Measurements from ENCODE around the gene NEGR1. TPM values are rescaled to one million over a fixed set of nuclear protein-coding genes. Genes with fewer than 3 reads are reported as not detected.

Gene NEGR1
- total RNA-seq, 6 donors from 2014 or later = 3.1 to 14.7 (median 8.9) TPM

DNA sequence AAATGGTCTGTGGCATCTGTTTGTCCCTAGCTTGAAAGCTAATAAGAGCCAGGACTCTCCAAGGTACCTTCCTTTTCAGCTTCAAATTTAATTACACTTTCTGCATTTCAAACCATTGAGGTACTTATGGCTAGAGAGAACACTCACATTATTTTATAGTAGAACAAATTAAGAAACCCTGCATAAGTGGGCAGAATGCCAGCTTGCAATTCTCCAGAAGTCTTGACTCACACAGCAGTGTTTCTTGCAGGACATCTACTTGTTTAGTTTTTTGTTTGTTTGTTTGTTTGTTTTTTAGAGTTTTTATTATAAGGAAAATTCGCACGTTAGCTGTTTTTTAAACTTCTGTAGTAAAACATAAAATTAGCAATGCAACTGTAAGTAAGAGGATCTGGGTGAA, 397.2 kb downstream of the NEGR1 start:
- DNase-seq (peak in 1 of 2 donors; percentile 21), ATAC-seq (ENCODE audit: low FRiP score in 2 of 2) (no peak)
- TF ChIP-seq EP300 (IDR thresholded peaks at IDR 0.05) (no peak), POLR2A (IDR thresholded peaks at IDR 0.05) (no peak), POLR2AphosphoS5 (IDR thresholded peaks at IDR 0.05) (no peak)
- TF ChIP-seq, protein P1, sequence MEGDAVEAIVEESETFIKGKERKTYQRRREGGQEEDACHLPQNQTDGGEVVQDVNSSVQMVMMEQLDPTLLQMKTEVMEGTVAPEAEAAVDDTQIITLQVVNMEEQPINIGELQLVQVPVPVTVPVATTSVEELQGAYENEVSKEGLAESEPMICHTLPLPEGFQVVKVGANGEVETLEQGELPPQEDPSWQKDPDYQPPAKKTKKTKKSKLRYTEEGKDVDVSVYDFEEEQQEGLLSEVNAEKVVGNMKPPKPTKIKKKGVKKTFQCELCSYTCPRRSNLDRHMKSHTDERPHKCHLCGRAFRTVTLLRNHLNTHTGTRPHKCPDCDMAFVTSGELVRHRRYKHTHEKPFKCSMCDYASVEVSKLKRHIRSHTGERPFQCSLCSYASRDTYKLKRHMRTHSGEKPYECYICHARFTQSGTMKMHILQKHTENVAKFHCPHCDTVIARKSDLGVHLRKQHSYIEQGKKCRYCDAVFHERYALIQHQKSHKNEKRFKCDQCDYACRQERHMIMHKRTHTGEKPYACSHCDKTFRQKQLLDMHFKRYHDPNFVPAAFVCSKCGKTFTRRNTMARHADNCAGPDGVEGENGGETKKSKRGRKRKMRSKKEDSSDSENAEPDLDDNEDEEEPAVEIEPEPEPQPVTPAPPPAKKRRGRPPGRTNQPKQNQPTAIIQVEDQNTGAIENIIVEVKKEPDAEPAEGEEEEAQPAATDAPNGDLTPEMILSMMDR (IDR thresholded peaks at IDR 0.05) = no peak
- no peak overlapping the region for H3K4me3 ChIP-seq
- H3K27me3 ChIP-seq = no peaks in the 10 kb centered on the region
- 75 to 76% methylated on average over 2 of the region's 2 CpGs for WGBS, 2 donors
- peaks cover 0 to 8% (median 0%) of the 10 kb centered on the region in 4 donors for H3K4me1 ChIP-seq
- H3K36me3 ChIP-seq = no peaks in the 10 kb centered on the region
- H3K27ac ChIP-seq = no peak overlapping the region
- no peaks in the 10 kb centered on the region for H3K9me3 ChIP-seq

DNA sequence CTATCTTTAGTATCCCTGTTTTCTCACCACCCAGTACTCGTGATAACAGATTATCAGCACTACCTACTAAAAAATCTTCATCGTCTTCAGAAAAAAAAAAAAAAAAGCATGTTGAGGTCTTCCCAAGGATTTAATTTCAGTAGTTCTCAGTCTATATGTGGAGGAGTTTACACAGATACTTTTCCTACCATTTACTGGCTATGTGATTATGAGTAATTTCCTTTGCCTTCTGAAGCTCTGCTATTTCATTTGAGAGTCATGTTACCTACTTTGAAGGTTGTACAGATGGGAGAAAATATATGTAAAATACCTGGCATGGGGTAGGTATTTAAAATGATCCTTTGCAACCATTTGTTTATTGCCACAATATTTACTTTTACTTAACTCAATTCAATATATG, 399.7 kb downstream of the NEGR1 start:
- H3K9me3 ChIP-seq = no peaks in the 10 kb centered on the region
- TF ChIP-seq POLR2A (IDR thresholded peaks at IDR 0.05) = no peak
- TF ChIP-seq, protein P1 (IDR thresholded peaks at IDR 0.05) = no peak
- TF ChIP-seq EP300 (IDR thresholded peaks at IDR 0.05) = no peak
- TF ChIP-seq POLR2AphosphoS5 (IDR thresholded peaks at IDR 0.05) = no peak
- no peak overlapping the region for H3K4me3 ChIP-seq
- DNase-seq (no peak), ATAC-seq (ENCODE audit: low FRiP score in 2 of 2) (no peak)
- H3K27me3 ChIP-seq = no peaks in the 10 kb centered on the region
- no peaks in the 10 kb centered on the region for H3K36me3 ChIP-seq
- 41 to 42% methylated on average over 2 of the region's 2 CpGs for WGBS, 2 donors
- H3K4me1 ChIP-seq = peaks cover 0 to 8% (median 0%) of the 10 kb centered on the region in 4 donors
- no peak overlapping the region for H3K27ac ChIP-seq

DNA sequence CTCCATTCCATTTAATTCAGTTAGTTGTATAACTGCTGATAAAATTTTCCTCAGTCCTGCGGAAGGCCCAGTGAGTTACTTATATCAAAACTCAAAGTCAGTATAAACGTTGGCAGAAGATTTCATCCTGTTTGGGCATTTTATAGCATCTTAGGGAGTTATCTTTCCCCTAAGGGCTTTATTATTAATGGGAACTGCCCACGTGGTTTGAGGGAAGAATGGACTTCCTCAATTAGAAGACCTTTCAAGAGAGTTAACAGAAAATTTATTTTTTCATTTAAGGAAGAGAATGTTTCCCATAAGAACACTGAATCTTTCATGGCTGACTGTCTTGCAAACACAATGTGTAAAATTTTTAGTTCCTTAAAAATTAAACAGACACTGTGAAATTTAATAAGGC, 400.1 kb downstream of the NEGR1 start:
- TF ChIP-seq, protein P1 (IDR thresholded peaks at IDR 0.05) = no peak
- TF ChIP-seq POLR2AphosphoS5 (IDR thresholded peaks at IDR 0.05) (no peak), EP300 (IDR thresholded peaks at IDR 0.05) (no peak), POLR2A (IDR thresholded peaks at IDR 0.05) (no peak)
- H3K27ac ChIP-seq = no peak overlapping the region
- peaks cover 0 to 8% (median 0%) of the 10 kb centered on the region in 4 donors for H3K4me1 ChIP-seq
- 25 to 39% methylated on average over 3 of the region's 3 CpGs for WGBS, 2 donors
- no peaks in the 10 kb centered on the region for H3K27me3 ChIP-seq
- H3K36me3 ChIP-seq = no peaks in the 10 kb centered on the region
- H3K9me3 ChIP-seq = no peaks in the 10 kb centered on the region
- DNase-seq (no peak), ATAC-seq (ENCODE audit: low FRiP score in 2 of 2) (no peak)
- no peak overlapping the region for H3K4me3 ChIP-seq

DNA sequence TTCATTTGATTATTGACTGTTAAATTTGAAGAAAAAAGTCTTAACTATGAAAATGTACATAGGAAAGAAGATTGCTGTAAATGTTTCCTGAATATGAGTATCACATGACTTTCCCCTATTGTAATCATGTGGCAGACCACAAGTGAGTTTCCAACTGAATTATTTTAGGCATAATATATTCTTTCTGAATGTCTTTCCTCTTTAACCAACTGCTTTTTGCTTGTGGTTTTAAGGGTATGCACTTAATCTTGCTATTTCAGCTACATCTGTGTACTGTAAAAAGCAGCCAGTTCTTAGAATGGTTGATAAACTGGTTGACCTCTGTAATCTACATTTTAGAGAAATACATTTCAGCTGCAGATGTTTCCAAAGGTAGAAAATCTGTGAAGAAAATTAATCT, 400.7 kb downstream of the NEGR1 start:
- no peaks in the 10 kb centered on the region for H3K9me3 ChIP-seq
- H3K4me3 ChIP-seq = no peak overlapping the region
- no peaks in the 10 kb centered on the region for H3K36me3 ChIP-seq
- peaks cover 0 to 8% (median 0%) of the 10 kb centered on the region in 4 donors for H3K4me1 ChIP-seq
- ATAC-seq (ENCODE audit: low FRiP score in 2 of 2) (no peak), DNase-seq (no peak)
- TF ChIP-seq POLR2AphosphoS5 (IDR thresholded peaks at IDR 0.05) = no peak
- no peak for TF ChIP-seq EP300 (IDR thresholded peaks at IDR 0.05)
- no peak for TF ChIP-seq POLR2A (IDR thresholded peaks at IDR 0.05)
- TF ChIP-seq, protein P1 (IDR thresholded peaks at IDR 0.05) = no peak
- no peak overlapping the region for H3K27ac ChIP-seq
- H3K27me3 ChIP-seq = no peaks in the 10 kb centered on the region

DNA sequence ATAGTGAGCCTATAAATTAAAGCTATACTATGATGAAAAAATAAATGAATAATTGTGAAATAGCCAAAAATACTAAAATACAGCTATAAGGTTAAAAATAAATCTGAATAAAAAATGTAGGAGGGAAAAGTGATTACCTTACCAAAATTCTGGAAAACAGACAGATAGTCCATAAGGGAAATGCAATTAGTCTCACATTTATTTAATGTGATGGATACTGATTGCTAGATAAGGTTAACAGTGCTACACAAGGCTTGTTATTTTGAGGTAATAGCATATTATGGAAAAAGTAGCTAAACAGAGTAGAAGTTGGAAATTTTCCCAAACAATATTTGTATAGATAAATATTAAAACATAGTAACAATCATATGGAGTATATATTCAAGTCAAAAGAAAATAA, 413.0 kb downstream of the NEGR1 start:
- no peak for DNase-seq

More for the DNA sequence above, 413.0 kb downstream of the NEGR1 start:
- Histone ChIP-seq H3K4me1 (no peaks in the 10 kb centered on the region), H3K27ac (no peak overlapping the region), H3K36me3 (no peaks in the 10 kb centered on the region), H3K4me3 (no peak overlapping the region), H3K27me3 (no peaks in the 10 kb centered on the region), H3K9me3 (no peaks in the 10 kb centered on the region)
- TF ChIP-seq, protein P1 (IDR thresholded peaks at IDR 0.05) = no peak
- TF ChIP-seq POLR2A (IDR thresholded peaks at IDR 0.05) = no peak
- no peak for TF ChIP-seq EP300 (IDR thresholded peaks at IDR 0.05)
- no peak for TF ChIP-seq POLR2AphosphoS5 (IDR thresholded peaks at IDR 0.05)
- ATAC-seq (ENCODE audit: low FRiP score in 2 of 2) = no peak

Measured in upper lobe of left lung (tissue), 6 donors.